Measurements from ENCODE around the gene LAMP1. TPM values are rescaled to one million over a fixed set of nuclear protein-coding genes. Genes with fewer than 3 reads are reported as not detected.

LAMP1 gene
- total RNA-seq, 2 experiments from 2014 or later: 84.1 to 91.6 TPM

- Mint-ChIP-seq H3K4me3 (no peak overlapping the region), H3K27ac (no peak overlapping the region)
Observed at GRCh38 chr13:113275387-113275786, 21.7 kb upstream of the LAMP1 start.

GRCh38 chr13:113280126-113280525 lies 16.9 kb upstream of the LAMP1 start:
- H3K4me1 Mint-ChIP-seq: peaks cover 5% of the 10 kb centered on the region
- DNase-seq: no peak
- ChIA-PET POLR2A (no interaction called here), CTCF (no interaction called here)
- H3K9me3 Mint-ChIP-seq: peaks cover 4% of the 10 kb centered on the region
- no peak overlapping the region for H3K4me3 Mint-ChIP-seq
- no peaks in the 10 kb centered on the region for H3K36me3 Mint-ChIP-seq (ENCODE audit: low read depth)
- H3K27ac Mint-ChIP-seq: no peak overlapping the region
- H3K27me3 Mint-ChIP-seq: peaks cover 6% of the 10 kb centered on the region

More at GRCh38 chr13:113275387-113275786, 21.7 kb upstream of the LAMP1 start:
- peaks cover 4% of the 10 kb centered on the region for H3K9me3 Mint-ChIP-seq
- H3K4me1 Mint-ChIP-seq: peaks cover 9% of the 10 kb centered on the region
- CTCF ChIA-PET: no interaction called here
- H3K27me3 Mint-ChIP-seq: peaks cover 2% of the 10 kb centered on the region
- DNase-seq: peak; percentile 44
- H3K36me3 Mint-ChIP-seq (ENCODE audit: low read depth): no peaks in the 10 kb centered on the region
- POLR2A ChIA-PET: no interaction called here

GRCh38 chr13:113283904-113284303 lies 13.1 kb upstream of the LAMP1 start:
- no peaks in the 10 kb centered on the region for H3K4me1 Mint-ChIP-seq
- POLR2A ChIA-PET: no interaction called here
- DNase-seq: no peak
- peaks cover 14% of the 10 kb centered on the region for H3K27me3 Mint-ChIP-seq
- peaks cover 2% of the 10 kb centered on the region for H3K9me3 Mint-ChIP-seq
- H3K27ac Mint-ChIP-seq: no peak overlapping the region
- CTCF ChIA-PET: no interaction called here
- no peak overlapping the region for H3K4me3 Mint-ChIP-seq
- no peaks in the 10 kb centered on the region for H3K36me3 Mint-ChIP-seq (ENCODE audit: low read depth)

GRCh38 chr13:113288880-113289279 lies 8.2 kb upstream of the LAMP1 start:
- Mint-ChIP-seq H3K27me3 (peaks cover 49% of the 10 kb centered on the region), H3K36me3 (ENCODE audit: low read depth) (no peaks in the 10 kb centered on the region), H3K9me3 (no peaks in the 10 kb centered on the region), H3K27ac (no peak overlapping the region), H3K4me1 (peaks cover 14% of the 10 kb centered on the region), H3K4me3 (no peak overlapping the region)
- ChIA-PET CTCF (no interaction called here), POLR2A (no interaction called here)
- DNase-seq: no peak

GRCh38 chr13:113291129-113291528 lies 5.9 kb upstream of the LAMP1 start:
- no peak for DNase-seq
- CTCF ChIA-PET: interaction anchor here (1.4 kb wide), 1 partner anchor 14 kb away, joined by 3 read pairs; no protein-coding TSS in a partner anchor

GRCh38 chr13:113292021-113292862 lies 4.8 kb upstream of the LAMP1 start:
- H3K9me3 Mint-ChIP-seq: no peaks in the 10 kb centered on the region
- ChIA-PET POLR2A (no interaction called here), CTCF (interaction anchor here (0.6 kb wide), 1 partner anchor 44 kb away, joined by 4 read pairs; no protein-coding TSS in a partner anchor)
- H3K27ac Mint-ChIP-seq: no peak overlapping the region
- H3K27me3 Mint-ChIP-seq: peaks cover 61% of the 10 kb centered on the region
- no peak for DNase-seq
- peak overlapping the region; percentile 36 for H3K4me3 Mint-ChIP-seq
- H3K4me1 Mint-ChIP-seq: peaks cover 21% of the 10 kb centered on the region
- H3K36me3 Mint-ChIP-seq (ENCODE audit: low read depth): peaks cover 5% of the 10 kb centered on the region

More at GRCh38 chr13:113291129-113291528, 5.9 kb upstream of the LAMP1 start:
- Mint-ChIP-seq H3K4me3 (no peak overlapping the region), H3K4me1 (peaks cover 14% of the 10 kb centered on the region), H3K27me3 (peaks cover 58% of the 10 kb centered on the region), H3K27ac (no peak overlapping the region), H3K9me3 (no peaks in the 10 kb centered on the region), H3K36me3 (ENCODE audit: low read depth) (no peaks in the 10 kb centered on the region)
- POLR2A ChIA-PET: no interaction called here

GRCh38 chr13:113293686-113294085 lies 3.4 kb upstream of the LAMP1 start:
- Mint-ChIP-seq H3K4me3 (no peak overlapping the region), H3K9me3 (no peaks in the 10 kb centered on the region), H3K4me1 (peaks cover 33% of the 10 kb centered on the region), H3K27ac (no peak overlapping the region), H3K27me3 (peaks cover 55% of the 10 kb centered on the region), H3K36me3 (ENCODE audit: low read depth) (peaks cover 9% of the 10 kb centered on the region)
- DNase-seq: no peak
- CTCF ChIA-PET: no interaction called here
- POLR2A ChIA-PET: no interaction called here

- Mint-ChIP-seq H3K27ac (peak overlapping the region; percentile 98), H3K36me3 (ENCODE audit: low read depth) (peaks cover 10% of the 10 kb centered on the region), H3K9me3 (no peaks in the 10 kb centered on the region), H3K4me3 (peak overlapping the region; percentile 94), H3K27me3 (peaks cover 36% of the 10 kb centered on the region), H3K4me1 (peaks cover 39% of the 10 kb centered on the region)
- CTCF ChIA-PET: no interaction called here
- DNase-seq: no peak
- POLR2A ChIA-PET: no interaction called here
Observed at GRCh38 chr13:113295776-113296175, 1.3 kb upstream of the LAMP1 start.

- H3K27me3 Mint-ChIP-seq: peaks cover 22% of the 10 kb centered on the region
- peak overlapping the region; percentile 96 for H3K4me3 Mint-ChIP-seq
- ChIA-PET CTCF (interaction anchor here (0.8 kb wide), 1 partner anchor 354 kb away, joined by 3 read pairs; no protein-coding TSS in a partner anchor), POLR2A (interaction anchor here (0.6 kb wide), 1 partner anchor 55 kb away, joined by 4 read pairs; no protein-coding TSS in a partner anchor)
- peaks cover 30% of the 10 kb centered on the region for H3K4me1 Mint-ChIP-seq
- peak overlapping the region; percentile 97 for H3K27ac Mint-ChIP-seq
- H3K9me3 Mint-ChIP-seq: no peaks in the 10 kb centered on the region
- DNase-seq: peak; percentile 56
- H3K36me3 Mint-ChIP-seq (ENCODE audit: low read depth): peaks cover 10% of the 10 kb centered on the region
Observed at GRCh38 chr13:113297370-113298042, 467 bp downstream of the LAMP1 start.

GRCh38 chr13:113298043-113298945 lies 1.3 kb downstream of the LAMP1 start:
- POLR2A ChIA-PET: interaction anchor here (0.6 to 0.8 kb wide), 2 partner anchors 11 to 54 kb away, joined by 3 to 4 read pairs; no protein-coding TSS in a partner anchor
- H3K4me1 Mint-ChIP-seq: peaks cover 28% of the 10 kb centered on the region
- CTCF ChIA-PET: interaction anchor here (0.6 kb wide), 1 partner anchor 11 kb away, joined by 3 read pairs; no protein-coding TSS in a partner anchor
- H3K4me3 Mint-ChIP-seq: peak overlapping the region; percentile 96
- H3K36me3 Mint-ChIP-seq (ENCODE audit: low read depth): peaks cover 10% of the 10 kb centered on the region
- H3K27ac Mint-ChIP-seq: peak overlapping the region; percentile 97
- H3K27me3 Mint-ChIP-seq: peaks cover 16% of the 10 kb centered on the region
- DNase-seq: no peak
- H3K9me3 Mint-ChIP-seq: no peaks in the 10 kb centered on the region

- ChIA-PET CTCF (no interaction called here), POLR2A (no interaction called here)
- peaks cover 34% of the 10 kb centered on the region for H3K4me1 Mint-ChIP-seq
- H3K36me3 Mint-ChIP-seq (ENCODE audit: low read depth): peaks cover 10% of the 10 kb centered on the region
- H3K4me3 Mint-ChIP-seq: no peak overlapping the region
- no peak overlapping the region for H3K27ac Mint-ChIP-seq
- no peak for DNase-seq
- peaks cover 4% of the 10 kb centered on the region for H3K27me3 Mint-ChIP-seq
- no peaks in the 10 kb centered on the region for H3K9me3 Mint-ChIP-seq
Observed at GRCh38 chr13:113299951-113300350, 2.9 kb downstream of the LAMP1 start.

- H3K36me3 Mint-ChIP-seq (ENCODE audit: low read depth): peaks cover 7% of the 10 kb centered on the region
- H3K27me3 Mint-ChIP-seq: no peaks in the 10 kb centered on the region
- ChIA-PET POLR2A (no interaction called here), CTCF (no interaction called here)
- H3K4me1 Mint-ChIP-seq: peaks cover 24% of the 10 kb centered on the region
- H3K4me3 Mint-ChIP-seq: no peak overlapping the region
- no peaks in the 10 kb centered on the region for H3K9me3 Mint-ChIP-seq
- H3K27ac Mint-ChIP-seq: no peak overlapping the region
- no peak for DNase-seq
Observed at GRCh38 chr13:113302986-113303385, 5.9 kb downstream of the LAMP1 start.
